ENCODE measurements around the gene TRDN.
"Not testable (repeated sequence)": the region's sequence is repeated elsewhere in the genome, so short reads cannot be mapped to it uniquely, and the experiment has no call there.

The TRDN gene

DNA sequence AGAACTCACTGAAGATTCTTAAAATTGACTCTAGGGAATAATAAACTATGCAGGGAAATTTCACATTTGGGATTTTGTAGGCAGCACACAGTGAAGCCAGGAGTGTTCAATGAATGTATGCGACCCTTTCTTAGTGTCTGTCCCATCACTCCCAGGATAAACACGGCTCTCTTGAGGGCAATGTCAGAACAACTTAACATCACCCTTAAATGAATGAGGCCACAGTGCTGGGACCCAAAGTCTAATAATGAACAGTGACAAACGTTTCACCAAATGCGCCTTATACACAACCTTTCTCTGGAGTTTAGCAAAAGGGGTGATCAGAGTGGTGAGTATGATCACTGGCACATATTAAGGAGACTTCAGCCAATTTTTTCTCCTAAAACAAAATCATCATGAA lies 403.4 kb downstream of the TRDN start:
- DNase-seq, result no peak

DNA sequence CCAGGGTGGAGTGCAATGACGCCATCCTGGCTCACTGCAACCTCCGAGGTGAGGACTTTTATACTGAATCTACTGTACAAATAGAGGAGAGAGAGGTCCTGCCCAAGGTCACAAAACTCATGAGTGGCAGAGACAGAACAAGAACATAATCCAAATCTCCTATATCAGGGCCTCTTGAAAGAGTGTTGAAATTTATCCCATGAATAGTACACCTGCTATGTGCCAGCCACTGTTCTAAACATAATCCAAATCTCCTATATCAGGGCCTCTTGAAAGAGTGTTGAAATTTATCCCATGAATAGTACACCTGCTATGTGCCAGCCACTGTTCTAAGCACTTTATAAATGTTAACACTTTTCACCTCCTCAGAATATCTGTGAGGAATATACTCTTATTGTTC lies 409.0 kb downstream of the TRDN start:
- not testable (repeated sequence) for DNase-seq

DNA sequence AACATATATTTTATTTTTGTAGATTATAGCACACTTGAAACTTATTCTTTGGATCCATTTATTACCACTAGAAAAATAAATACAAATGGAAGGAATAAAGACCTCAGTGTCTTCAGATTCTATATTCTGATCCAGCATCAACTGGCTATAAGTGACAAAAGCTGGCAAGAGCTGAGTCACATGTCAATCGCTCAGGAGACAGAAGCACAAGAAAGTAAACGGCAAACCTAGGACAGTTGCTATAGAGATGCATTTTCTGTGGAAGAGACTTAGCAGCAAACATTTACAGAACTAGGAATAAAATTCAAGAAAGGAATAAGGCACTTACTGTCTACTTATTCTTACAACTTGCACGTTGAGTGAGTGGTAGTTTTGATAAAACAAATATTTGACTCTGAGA lies 410.4 kb downstream of the TRDN start:
- DNase-seq, result no peak

DNA sequence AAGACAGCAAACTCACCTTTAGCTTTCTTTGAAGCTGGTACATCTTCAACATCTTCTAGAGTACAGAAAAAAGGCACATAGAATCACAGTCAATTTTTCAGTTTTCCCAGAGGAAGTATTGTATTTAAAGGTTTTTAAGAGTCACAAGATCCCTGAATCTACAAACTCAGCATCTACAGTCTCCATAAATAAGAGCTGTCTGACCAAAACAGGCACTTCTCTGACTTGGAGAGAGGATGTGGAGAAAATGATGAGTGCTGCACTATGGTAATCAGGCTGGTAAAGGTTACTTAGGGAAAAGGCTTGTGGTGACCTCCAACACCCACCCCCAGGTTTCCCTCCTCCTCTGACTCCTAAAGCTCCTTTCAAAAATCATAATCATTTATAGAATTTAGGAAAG lies 412.7 kb downstream of the TRDN start:
- no peak for DNase-seq

DNA sequence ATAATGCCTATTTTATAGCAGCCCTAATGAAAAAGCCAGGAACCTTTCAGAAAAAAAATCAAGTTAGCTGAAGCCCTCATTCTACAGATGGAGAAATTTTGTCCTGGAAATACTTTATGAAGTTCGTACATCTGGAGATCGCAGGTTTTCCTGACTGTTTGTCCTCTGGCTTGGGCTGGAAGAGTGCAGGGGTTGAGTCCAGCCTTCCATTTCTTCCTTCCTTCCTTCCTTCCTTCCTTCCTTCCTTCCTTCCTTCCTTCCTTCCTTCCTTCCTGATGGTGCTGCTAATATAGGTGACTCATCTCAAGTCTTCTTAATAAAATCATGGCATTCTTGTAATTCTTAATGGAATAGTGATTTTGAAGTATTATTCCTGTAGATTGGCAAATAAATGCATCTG lies 413.3 kb downstream of the TRDN start:
- DNase-seq, result no peak

DNA sequence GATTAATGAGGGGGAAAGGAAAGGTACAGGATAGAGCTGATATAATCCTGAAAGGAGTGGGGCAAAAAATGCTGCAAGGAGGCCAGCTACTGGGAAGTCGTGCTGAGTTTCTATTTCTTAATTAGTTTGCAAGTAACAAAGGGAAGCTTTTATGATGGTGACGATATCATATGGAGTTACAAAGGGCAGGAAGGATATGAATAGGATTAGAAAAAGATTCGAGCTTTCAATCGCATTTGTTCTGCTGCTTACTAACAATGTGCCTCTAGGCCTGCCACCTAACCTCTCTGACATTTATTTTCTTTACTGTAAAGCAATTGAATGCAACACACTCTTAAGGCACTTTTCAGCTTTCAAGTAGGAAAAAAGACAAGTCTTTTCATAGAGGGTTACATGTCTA lies 421.5 kb downstream of the TRDN start:
- DNase-seq, result no peak

DNA sequence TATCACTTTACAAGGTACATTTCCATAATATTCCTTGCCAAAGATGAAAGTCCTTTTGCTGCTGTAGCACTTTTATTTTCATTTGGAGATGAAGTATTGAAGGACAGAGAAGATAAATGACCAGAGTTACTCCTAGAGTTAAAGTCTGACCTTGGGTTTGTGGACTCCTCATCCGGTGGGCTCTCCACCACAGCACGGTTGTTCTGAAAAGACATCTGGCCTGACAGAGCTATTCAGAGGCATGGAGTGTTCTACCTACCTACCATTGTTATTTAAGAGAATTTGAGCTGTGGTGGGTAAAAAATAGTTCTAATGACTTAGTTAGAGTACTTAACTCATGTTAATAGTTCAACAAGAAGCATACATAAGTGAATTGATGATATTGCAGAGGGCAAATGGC lies 422.3 kb downstream of the TRDN start:
- DNase-seq, result no peak

DNA sequence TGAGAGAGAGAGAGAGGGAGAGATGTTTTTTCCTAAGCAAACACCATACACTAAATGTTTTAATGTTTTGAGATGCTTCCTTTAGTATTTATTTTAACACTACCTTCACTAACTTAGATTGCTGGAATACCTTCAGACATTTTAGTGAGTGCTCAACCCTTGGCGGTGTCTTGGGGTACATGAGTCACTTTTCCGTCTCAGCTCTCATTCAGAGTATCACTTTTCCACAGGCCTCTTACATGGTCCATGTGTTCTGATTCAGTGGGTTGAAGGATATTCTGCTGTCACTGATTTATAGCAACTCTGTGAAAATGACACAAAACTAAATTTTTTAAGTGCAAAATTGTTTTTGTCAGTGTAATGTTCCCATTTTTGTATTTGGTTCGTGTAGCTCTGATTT lies 422.8 kb downstream of the TRDN start:
- DNase-seq, result no peak

DNA sequence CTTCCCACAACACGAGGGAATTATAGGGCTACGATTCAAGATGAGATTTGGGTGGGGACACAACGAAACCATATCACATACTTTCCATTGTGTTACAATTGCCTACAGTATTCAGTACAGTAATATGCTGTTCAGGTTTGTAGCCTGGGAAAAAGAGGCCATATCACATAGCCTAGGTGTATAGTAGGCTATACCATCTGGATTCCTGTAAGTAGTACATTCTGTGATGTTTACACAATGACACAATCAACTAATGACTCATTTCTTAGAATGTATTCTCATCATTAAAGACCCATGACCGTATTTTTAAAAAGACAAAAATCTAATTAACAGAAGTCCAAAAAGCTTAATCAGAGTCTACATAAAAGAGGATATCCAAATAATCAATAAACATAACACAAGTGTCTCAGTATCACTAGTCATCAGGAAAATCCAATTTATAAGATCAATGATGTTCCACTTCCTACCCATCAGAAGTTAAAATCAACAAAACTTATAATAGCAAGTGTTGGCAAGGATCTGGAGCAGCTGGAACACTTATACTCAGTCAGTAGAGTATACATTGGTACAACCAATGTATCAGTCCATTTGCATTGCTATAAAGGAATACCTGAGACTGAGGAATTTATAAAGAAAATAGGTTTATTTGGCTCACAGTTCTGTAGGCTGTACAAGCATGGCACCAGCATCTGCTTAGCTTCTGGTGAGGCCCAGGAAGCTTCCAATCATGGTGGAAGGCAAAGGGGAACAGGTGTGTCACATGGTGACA lies 424.8 kb downstream of the TRDN start:
- DNase-seq, result no peak

DNA sequence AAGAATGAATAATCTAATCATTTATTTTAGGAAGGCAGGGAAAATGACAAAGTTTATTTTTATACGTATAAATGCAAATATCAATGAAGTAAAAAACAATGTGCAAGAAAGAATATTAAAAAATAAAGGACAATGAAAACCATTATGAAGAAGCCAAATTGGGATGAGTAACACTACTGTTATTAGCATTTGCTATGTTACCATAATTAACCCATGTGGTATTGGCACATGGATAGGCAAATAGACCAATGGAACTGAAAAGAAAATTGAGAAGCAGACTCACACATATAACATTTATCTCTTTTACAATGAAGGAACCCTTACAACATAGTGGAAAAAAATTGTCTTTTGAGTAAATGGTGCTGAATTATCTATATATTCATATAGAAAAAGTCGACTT lies 426.1 kb downstream of the TRDN start:
- no peak for DNase-seq

DNA sequence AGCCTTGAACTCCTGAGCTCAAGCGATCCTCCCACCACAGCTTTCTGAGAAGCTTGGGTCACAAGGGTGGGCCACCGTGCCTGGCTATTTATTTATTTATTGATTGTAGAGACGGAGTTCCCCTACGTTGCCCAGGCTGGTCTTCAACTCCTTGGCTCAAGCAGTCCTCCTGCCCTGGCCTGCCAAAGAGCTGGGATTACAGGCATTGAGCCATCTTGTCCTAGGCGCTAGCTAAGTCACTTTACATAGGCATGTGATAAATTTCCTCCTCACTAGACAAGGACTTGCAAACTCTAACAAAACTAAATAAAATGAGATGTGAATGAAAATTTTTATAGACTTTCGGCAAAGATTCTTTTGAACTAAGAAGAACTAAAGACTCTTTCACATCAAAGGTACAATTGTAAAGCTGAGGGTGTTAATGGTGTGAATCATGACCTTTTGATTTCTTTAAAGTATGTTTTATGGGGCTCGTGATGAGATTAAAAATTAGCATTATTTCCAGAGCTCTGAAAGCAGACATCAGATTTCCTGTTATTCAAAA lies 428.7 kb downstream of the TRDN start:
- DNase-seq, result no peak

DNA sequence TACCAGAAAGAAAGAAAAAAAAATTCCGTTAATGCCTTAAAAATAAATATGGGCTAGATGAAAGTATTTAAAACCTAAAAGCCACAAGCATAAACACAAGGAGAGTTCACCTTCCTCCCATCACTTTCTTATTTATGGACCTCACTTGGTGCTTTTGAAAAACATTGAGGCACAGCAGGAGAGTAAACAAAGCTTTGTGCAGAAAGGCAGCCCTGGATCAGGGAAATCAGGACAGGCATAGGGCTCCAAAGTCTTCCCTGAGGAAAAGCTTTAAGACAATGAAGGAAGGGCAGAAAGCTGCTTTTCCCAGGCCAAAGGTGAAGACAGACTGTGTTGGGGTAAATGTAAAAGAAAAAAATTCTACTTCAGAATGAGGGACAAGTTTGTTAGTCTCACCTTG lies 432.8 kb downstream of the TRDN start:
- no peak for DNase-seq

DNA sequence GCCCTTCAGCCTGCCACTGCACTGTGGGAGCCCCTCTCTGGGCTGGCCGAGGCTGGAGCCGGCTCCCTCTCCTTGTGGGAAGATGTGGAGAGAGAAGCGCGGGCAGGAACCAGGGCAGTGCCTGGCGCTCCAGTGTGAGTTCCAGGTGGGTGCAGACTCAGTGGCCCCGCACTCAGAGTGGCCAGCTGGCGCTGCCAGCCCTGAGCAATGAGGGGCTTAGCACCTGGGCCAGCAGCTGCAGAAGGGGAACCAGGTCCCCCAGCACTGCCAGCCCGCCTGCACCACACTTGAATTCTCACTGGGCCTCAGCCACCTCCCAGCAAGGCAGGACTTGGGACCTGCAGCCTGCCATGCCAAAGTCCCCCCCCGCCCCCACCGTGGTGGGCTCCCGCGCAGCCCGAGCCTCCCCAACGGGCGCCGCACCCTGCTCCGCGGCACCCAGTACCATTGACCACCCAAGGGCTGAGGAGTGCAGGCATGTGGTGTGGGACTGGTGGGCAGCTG lies 434.8 kb downstream of the TRDN start:
- peak in 1 of 5 donors; percentile 6 for DNase-seq

DNA sequence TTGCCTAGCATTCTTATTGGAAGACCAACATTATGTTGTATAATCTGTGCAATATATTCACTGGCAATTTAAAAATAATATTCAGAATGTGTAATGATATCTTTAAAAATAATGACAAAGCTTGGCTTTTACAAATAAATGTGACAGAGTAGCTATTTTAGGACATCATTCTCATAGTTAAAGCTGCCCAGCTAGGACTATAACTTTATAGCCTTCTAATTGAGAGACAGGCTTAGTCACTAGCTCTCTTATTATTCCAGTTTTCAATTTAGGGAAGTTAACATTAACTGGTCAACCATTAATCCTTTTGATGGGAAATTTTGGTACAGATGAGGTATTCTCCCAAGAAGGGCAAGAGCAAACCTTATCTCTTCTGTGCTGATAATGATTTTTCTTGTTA lies 443.5 kb downstream of the TRDN start:
- no peak for DNase-seq

DNA sequence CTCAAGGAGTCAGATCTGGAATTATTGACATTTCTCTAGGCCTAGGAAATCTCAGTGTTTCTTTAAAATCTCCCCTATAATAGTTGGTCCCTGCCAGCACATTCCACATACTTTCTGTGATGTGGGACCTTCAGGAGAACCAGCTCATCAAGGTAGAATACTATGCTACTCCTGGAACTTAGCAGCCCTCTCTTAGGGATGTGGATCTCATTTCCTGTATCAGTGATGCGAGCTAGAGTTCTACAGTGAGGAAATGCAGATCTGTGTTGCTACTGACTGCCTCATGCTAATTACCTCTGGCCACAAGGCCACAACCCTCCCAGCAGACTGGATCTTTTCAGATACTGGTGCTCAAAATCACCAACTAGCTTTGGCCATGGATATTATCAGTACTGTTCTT lies 446.9 kb downstream of the TRDN start:
- no peak for DNase-seq

DNA sequence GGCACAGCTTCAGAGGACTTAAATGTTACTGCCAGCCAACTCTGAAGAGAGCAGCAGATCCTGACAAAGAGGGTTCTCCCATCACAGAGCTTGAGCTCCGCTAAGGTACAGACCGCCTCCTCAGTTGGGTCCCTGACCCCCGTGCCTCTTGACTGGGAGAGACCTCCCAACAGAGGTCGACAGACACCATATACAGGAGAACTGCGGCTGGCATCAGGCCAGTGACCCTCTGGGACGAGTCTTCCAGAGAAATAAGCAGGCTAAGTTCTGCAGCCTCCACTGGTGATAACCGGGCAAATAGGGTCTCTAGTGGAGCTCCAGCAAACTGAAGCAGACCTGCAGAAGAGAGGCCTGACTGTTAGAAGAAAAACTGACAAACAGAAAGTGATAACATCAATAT lies 453.8 kb downstream of the TRDN start:
- DNase-seq, result no peak

DNA sequence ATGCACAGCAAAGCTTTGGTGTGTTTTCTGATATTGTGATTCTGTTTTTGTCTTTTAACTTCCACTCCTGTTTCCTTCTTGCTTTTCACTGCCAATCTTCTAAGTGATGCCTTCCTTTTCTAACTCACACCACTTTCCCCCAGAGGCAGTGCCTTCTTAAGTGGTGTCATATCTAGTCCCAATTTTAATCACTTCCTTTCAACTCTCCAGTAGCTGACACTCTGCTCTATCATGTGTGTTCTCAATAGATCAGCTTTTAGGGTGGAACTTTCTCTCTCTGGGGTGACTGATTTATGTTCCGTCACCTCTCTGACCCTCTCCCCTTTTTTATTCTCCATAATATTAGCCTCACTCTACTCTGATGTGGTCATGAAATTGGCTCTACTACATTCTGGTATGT lies 460.0 kb downstream of the TRDN start:
- no peak for DNase-seq

DNA sequence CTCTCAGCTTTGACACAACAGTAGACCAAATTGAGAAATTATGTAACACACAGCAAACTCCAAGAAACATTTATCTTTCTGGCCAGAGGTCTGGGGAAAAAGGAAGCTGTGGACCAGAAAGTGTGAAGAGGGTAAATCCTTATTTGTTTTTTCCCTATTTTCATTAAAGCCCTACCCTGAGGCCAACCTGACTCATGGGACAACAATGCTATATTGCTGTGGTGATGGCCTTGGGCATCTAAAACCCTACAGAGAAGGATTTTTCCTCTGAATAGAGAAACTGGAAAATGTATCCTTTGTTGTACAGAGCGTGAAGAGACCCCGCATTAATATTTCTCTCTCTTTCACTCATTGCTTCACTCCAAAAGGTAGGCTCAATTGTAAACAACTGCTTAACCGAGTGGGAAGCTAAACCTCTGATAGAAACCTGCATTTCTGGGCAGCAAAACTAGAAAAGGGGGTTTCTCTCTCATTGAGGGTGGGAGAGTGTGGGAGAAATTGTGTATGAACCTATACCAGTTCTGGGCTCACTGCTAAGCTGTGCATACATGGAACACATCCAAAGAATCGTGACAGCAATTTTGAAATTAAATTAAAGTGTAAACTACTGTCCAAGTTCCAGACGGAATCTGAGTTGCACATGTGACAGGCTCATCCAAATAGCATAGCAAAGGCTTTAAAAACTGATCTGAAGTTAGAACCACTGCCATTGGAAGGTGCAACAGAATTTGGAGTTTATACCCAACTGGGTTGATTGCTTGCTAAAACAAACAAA lies 465.2 kb downstream of the TRDN start:
- no peak for DNase-seq

DNA sequence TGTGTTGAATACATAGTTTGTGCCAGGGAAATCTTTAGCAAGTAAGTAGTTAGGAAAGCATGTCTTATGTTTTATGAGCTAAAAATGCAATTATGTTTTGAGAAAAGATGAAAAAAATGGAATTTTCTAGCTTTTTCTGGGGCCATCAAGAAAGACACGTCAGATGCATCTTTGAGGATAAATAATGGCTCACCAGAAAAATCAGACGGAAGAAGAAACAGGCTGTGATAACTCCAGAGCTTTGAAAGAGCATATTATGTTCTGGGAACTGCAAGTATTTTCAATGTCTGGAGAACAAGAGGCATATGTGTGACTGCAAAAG lies 467.0 kb downstream of the TRDN start:
- no peak for DNase-seq

DNA sequence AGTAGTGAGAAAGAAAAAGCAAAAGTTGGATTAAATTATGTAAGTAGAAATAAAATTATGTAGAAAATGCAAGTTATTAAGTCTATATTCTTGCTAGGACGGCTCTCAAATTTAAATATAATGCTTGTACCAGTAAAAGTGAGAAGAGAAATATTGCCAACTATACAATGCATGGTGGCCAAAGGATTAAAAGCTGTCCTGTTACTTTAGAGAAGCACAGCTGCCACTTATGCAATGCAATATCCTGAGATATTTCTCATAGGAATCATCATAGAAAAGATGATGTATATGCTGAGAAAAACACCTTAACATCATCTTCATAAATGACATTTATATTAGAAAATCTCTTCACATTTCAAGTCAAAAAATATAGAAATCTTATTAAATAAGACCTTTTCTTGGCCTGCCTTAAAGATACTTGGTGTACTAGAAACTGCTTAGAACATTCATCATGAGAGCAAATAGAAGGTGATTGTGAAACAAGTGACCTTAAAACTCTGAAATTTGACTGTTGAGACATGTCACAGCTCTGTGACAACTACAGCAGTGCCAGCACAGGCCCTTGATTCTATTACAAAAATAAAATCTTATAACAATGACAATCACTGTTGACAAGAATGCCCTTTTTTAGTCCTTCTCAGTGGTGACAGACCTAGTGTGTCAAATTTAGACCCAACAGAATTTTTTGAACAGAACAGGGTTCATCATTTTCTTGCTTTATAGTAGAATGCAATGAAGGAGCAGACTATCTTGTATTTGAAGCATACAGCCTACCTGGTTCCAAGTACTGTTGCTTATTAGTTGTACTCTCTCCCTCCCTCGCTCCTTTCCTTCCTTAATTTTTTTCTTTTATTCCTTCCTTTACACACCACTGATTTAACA lies 467.6 kb downstream of the TRDN start:
- no peak for DNase-seq

DNA sequence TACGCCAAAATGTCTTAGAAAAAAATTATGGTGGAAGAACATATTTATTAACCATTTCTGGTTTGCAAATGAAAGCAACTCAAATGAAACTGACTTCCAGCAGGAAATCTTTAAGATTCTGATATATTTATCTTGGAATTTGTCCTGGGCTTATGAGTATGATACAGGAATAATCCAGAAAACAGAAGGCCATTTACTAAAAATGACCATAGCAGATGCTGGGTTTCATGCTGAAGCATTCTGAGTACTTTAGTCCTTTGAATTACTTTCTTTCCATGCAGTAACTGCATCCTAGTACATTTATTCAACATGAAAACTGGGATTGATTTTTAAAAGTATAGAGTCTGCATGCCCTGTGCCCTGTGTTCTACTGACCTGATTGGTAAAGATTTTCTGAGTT lies 468.3 kb downstream of the TRDN start:
- no peak for DNase-seq

Measured in T-helper 1 cell (primary cell).